GM10266 (cell line): Measurements from ENCODE around the gene FAM216B.
"Not testable (repeated sequence)": the region's sequence is repeated elsewhere in the genome, so short reads cannot be mapped to it uniquely, and the experiment has no call there.

Experiments
- DNase-seq: peaks from one replicate; pipeline ENCODE4 v3.0.0; 2012; ENCODE audit errors: extremely low spot score
- CTCF ChIP-seq: IDR thresholded peaks from 2 replicates; pipeline ENCODE4 v1.5.1; 2012; ENCODE audit warnings: mild to moderate bottlenecking, low read depth; ENCODE audit not compliant: control insufficient read depth, insufficient read depth; ENCODE audit errors: missing control alignments

Gene FAM216B

GRCh38 chr13:42808341-42808940, 27.1 kb downstream of the FAM216B start:
- no peak for TF ChIP-seq CTCF
- DNase-seq: no peak

- no peak for TF ChIP-seq CTCF
- DNase-seq: no peak
Measured at GRCh38 chr13:42812316-42812715, 30.9 kb downstream of the FAM216B start.

GRCh38 chr13:42814868-42815267, 33.5 kb downstream of the FAM216B start:
- no peak for TF ChIP-seq CTCF
- no peak for DNase-seq

- no peak for DNase-seq
Measured at GRCh38 chr13:42815681-42816080, 34.3 kb downstream of the FAM216B start.

GRCh38 chr13:42816538-42816937, 35.2 kb downstream of the FAM216B start:
- no peak for TF ChIP-seq CTCF
- DNase-seq: no peak

More at GRCh38 chr13:42815681-42816080, 34.3 kb downstream of the FAM216B start:
- TF ChIP-seq CTCF: no peak

- DNase-seq: not testable (repeated sequence)
Measured at GRCh38 chr13:42819687-42820086, 38.3 kb downstream of the FAM216B start.

GRCh38 chr13:42820451-42820850, 39.1 kb downstream of the FAM216B start:
- no peak for TF ChIP-seq CTCF
- no peak for DNase-seq

- no peak for DNase-seq
- TF ChIP-seq CTCF: no peak
Measured at GRCh38 chr13:42821437-42821836, 40.1 kb downstream of the FAM216B start.
